AG04449 (cell line): ENCODE measurements around the gene CALN1.

Experiments used
- CTCF ChIA-PET: fragments of 350-600 bp; formaldehyde crosslinking; extraction: SDS; loops from one replicate; lab custom pipeline; 2021; ENCODE audit warnings: antibody characterized with exemption; lab: Yijun Ruan, JAX
- POLR2A ChIA-PET: fragments of 400-600, 350-600 bp; formaldehyde crosslinking; extraction: SDS; loops from one replicate; lab custom pipeline; 2020; ENCODE audit warnings: antibody characterized with exemption, inconsistent platforms; lab: Yijun Ruan, JAX
- DNase-seq: peaks from one replicate; pipeline ENCODE4 v3.0.0-alpha.2; 2010; ENCODE audit warnings: low read depth, low spot score
- H3K4me3 ChIP-seq: 2 replicates; pipeline ENCODE4 v1.5.1; 2011; ENCODE audit warnings: low read depth, mild to moderate bottlenecking, control low read depth, low read length
- TF ChIP-seq, protein P1 (sequence below): IDR thresholded peaks from one replicate; pipeline ENCODE4 v1.5.1; 2011; ENCODE audit warnings: mild to moderate bottlenecking, moderate library complexity, low read length, control low read depth, inconsistent platforms; ENCODE audit not compliant: insufficient read depth; ENCODE audit errors: missing control alignments

Gene CALN1

DNA sequence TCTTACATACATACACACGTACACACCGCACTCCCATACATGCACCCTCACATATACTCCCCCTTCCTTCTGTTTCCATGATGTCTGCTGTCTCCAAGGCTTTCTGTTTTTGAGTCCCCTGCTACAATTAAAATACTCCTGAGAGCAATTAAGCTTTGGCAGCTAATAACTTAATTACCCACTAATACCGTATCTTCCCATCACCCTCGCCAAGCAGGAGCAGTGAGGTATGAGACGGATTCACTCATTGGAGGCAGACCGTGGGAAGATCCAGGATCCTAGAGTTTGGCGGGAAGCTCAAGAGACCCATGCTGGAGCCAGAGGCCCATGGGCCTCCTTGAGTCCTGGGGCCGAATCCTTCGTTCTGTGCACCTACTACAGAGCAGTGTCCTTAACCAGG, 1.7 kb upstream of the CALN1 start:
- POLR2A ChIA-PET = no interaction called here
- DNase-seq = no peak
- H3K4me3 ChIP-seq = no peak overlapping the region
- CTCF ChIA-PET = no interaction called here
- TF ChIP-seq, protein P1, sequence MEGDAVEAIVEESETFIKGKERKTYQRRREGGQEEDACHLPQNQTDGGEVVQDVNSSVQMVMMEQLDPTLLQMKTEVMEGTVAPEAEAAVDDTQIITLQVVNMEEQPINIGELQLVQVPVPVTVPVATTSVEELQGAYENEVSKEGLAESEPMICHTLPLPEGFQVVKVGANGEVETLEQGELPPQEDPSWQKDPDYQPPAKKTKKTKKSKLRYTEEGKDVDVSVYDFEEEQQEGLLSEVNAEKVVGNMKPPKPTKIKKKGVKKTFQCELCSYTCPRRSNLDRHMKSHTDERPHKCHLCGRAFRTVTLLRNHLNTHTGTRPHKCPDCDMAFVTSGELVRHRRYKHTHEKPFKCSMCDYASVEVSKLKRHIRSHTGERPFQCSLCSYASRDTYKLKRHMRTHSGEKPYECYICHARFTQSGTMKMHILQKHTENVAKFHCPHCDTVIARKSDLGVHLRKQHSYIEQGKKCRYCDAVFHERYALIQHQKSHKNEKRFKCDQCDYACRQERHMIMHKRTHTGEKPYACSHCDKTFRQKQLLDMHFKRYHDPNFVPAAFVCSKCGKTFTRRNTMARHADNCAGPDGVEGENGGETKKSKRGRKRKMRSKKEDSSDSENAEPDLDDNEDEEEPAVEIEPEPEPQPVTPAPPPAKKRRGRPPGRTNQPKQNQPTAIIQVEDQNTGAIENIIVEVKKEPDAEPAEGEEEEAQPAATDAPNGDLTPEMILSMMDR = no peak

DNA sequence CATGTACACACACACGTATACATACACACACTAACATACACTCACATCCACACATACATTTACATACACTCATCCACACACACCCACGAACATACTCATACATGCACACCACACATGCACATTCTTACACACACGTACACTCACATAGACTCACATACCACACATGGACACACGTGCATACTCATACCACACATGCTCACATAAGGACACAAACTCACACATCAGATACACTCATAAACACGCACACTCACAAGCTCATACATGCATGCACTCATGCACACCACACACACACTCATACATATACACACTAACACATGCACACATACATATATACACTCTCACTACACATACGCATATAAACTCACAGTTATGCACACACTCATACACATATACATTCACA, 1.2 kb upstream of the CALN1 start:
- TF ChIP-seq, protein P1 = no peak

GRCh38 chr7:72411419-72411818, 719 bp downstream of the CALN1 start:
- DNase-seq = no peak
- CTCF ChIA-PET = no interaction called here
- TF ChIP-seq, protein P1 = no peak
- H3K4me3 ChIP-seq = no peak overlapping the region
- POLR2A ChIA-PET = no interaction called here

More for the DNA sequence above, 1.2 kb upstream of the CALN1 start:
- ChIA-PET CTCF (no interaction called here), POLR2A (no interaction called here)
- H3K4me3 ChIP-seq = no peak overlapping the region
- DNase-seq = no peak

DNA sequence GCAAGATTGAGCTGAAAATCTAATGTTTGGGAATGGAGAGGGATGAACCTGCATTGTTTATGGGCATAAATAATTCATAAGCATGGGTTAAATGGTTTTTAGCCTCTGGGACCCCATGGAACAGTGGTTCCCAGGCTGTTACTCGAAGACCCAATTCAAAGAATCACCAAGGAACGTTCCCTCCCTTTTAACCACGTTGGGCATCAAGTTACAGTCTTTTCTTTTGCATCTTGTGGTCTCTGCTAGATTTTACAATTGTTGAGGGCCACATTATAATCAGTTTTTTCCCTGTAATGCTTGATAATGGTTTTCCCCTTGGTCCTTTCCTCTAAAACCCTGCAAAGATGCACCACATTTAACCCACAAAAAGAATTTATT, 2.5 kb downstream of the CALN1 start:
- TF ChIP-seq, protein P1 = no peak
- CTCF ChIA-PET = no interaction called here
- no peak overlapping the region for H3K4me3 ChIP-seq
- DNase-seq = no peak
- POLR2A ChIA-PET = no interaction called here

DNA sequence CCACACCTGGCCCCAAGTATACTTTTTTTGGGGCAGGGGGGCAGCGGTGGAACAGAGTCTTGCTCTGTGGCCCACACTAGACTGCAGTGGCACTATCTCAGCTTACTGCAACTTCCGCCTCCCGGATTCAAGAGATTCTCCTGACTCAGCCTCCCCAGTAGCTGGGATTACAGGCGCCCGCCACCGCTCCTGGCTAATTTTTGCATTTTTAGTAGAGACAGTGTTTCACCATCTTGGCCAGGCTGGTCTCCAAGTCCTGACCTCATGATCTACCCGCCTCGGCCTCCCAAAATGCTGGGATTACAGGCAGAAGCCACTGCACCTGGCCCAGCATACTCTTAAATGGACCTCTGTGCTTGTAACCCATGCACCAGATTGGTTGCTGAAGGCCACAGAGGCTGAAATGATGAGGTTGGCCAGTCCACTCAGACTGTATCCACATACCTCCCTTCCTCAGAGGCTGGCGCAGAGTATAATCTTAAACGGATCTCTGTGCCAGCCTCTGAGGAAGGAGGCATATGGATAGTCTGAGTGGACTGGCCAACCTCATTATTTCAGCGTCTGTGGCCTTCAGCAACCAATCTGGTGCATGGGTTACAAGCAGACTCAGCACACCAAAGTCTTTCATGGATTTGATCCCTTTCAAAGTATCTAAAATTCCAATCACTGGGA, 3.0 kb downstream of the CALN1 start:
- CTCF ChIA-PET = no interaction called here
- POLR2A ChIA-PET = no interaction called here

GRCh38 chr7:72406820-72407403, 5.2 kb downstream of the CALN1 start:
- DNase-seq = no peak
- TF ChIP-seq, protein P1 = no peak
- ChIA-PET CTCF (no interaction called here), POLR2A (no interaction called here)
- H3K4me3 ChIP-seq = no peak overlapping the region

More for the DNA sequence above, 3.0 kb downstream of the CALN1 start:
- TF ChIP-seq, protein P1 = no peak
- no peak overlapping the region for H3K4me3 ChIP-seq
- DNase-seq = no peak
